ENCODE data around the gene NR1I3. TPM values are rescaled to one million over a fixed set of nuclear protein-coding genes. Genes with fewer than 3 reads are reported as not detected.

NR1I3 gene, protein sequence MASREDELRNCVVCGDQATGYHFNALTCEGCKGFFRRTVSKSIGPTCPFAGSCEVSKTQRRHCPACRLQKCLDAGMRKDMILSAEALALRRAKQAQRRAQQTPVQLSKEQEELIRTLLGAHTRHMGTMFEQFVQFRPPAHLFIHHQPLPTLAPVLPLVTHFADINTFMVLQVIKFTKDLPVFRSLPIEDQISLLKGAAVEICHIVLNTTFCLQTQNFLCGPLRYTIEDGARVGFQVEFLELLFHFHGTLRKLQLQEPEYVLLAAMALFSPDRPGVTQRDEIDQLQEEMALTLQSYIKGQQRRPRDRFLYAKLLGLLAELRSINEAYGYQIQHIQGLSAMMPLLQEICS
- total RNA-seq: not detected in 2 replicates

DNA sequence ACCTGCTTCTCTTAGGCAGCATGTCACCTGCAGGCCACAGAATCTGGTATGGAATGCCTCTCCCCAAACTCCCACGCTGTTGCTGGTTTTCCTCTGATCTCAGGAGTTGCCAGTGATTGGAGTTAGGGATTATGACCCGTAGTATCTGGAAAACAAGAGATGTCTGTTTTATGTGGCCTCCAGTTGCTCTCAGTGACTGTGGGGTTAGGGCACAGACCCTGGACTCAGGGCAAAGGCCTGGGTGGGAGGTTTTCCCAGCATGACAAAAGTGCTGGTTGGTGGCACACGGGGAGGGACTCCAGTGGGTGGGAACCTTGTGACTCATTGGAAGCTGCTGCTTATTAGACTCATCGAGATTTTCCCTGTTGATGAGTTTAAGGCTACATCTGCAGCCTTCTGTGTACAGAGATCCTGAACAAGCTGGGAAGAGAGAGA lies at the start of gene NR1I3:
TSS of gene NR1I3 (minus strand) at position 165 of the 435 bp plus-strand sequence. CDS start 1,638 bp downstream, outside the sequence.

DNA sequence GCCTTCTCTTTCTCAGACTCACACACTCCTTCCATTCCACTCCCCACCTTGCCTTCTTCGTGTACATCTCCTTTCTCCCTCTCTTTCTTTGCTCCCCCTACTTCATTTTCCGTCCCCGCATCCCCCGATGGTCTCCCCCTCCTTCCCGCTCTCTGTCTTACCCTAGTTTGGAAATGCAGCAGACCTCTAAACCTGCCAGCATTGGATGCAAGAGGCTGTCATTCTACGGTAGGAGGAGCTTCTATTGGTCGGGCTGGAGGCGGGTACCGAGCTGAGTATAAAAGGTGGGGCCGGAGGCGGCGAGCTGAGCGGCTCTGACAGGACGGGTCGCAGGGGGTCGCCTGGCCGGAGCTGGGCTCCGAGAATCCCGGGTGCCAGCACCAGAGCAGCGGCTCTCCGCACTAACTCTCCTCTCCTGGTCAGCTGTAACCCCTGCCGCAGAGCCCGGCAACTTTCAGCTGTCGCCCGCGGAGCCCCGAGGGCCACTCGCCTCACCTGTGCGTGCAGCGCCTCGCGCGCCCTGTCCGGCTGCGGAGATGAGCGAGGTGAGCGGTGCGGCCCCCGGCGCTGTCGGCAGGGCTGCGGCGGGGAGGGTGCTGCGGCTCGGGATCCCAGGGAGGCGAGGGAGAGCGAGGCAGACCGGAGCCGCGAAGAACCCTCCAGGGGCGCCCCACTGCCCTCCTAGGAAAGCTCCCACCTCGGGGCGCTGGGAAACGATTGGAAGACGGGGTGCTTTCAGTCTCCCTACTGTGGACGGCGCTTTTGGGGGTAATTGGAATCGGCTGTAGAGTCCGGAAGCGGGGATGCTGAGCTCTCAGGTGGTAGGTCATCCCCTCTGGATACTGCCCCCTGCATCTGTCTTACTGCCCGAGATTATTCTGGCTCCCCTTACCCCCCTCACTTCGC lies 20.7 kb upstream of the NR1I3 start, which contains the start of gene PCP4L1:
TSS of gene PCP4L1 (plus strand) at position 307 of the 906 bp plus-strand sequence. CDS start at position 537, 230 bp downstream.

GRCh38 chr1:161225534-161226319 lies 12.3 kb downstream of the NR1I3 start, which contains the start of gene TOMM40L:
Gene TOMM40L (plus strand): TSS chr1:161226060. CDS start chr1:161226490, 430 bp downstream.

DNA sequence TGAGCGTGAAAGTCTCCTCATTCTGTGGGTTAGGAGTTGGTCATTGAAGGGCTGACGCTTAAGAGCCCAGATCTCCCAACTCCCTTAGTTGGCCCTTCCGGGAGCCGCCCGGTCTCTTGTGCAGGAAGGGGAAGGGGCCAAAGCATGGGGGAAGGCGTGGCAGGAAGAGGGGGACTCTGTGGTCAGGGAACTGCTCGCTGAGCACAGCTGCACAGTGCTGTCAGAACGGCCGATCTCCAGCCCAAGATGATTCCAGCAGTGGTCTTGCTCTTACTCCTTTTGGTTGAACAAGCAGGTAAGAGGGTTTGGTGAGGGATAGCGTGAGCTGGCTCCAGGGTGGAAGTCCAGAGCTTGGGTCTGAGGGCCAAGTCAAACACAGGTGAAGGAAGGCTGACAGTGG lies 22.9 kb downstream of the NR1I3 start, which contains the start of gene FCER1G:
TSS of gene FCER1G (plus strand) at position 220 of the 400 bp plus-strand sequence. CDS start at position 247, 27 bp downstream.

DNA sequence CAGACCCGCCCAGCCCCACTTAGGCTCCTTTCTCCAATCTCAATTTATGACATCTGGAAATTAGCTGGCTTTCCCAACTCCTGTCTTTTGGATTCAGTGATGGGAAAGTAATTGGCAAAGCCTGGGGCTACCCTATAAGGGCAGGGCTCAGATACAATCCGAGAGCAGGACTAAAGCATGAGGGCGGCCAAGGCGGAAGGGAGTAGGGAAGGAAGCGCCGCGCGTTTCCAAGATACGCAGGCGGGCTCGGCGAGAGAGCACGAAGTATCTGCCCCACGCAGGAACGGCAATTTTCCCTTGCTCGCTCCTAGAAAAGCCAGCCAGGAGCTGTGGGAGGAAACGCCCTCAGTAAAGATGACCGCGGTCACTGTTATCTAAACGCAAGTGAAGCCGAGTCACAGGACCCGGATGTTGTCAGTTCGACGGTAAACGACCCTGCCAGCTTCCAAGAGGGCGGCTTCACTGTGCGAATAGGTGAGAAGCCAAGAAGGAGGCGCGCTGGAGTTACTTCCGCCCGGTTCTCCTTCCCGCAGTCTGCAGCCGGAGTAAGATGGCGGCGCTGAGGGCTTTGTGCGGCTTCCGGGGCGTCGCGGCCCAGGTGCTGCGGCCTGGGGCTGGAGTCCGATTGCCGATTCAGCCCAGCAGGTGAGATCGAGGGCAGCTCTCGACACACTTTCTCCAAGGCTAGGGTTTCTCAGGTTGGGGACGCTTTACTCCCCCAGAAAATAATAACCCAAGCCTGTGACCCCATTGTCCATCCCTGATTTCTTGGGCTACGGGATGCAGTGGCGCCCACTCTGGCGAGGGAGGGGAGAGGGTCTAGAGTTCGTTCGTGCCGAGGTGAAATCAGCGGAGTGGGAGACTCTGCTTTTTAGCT lies 35.9 kb downstream of the NR1I3 start, which contains the start of gene NDUFS2:
TSS of gene NDUFS2 (plus strand) at position 532 of the 877 bp plus-strand sequence. CDS start at position 551, 19 bp downstream.

GRCh38 chr1:161198897-161199431 lies 39.0 kb downstream of the NR1I3 start, which contains the start of gene ADAMTS4:
Gene ADAMTS4 (minus strand): TSS chr1:161199054. CDS start chr1:161198627, 427 bp downstream.

Other genes starting within 250 kb of the NR1I3 start
- gene F11R, start 217.1 kb downstream of the NR1I3 start, total RNA-seq: 4.2 and 11.6 TPM in 2 replicates
- 12.3 and 26.7 TPM in 2 replicates for gene TSTD1, start 199.2 kb downstream of the NR1I3 start, total RNA-seq
- 73.6 and 80.6 TPM in 2 replicates for gene USF1, start 192.2 kb downstream of the NR1I3 start, total RNA-seq
- under 0.01 TPM in 1 of 2 replicates, not detected in the other for gene ARHGAP30, start 168.3 kb downstream of the NR1I3 start, total RNA-seq
- gene NECTIN4, start 148.6 kb downstream of the NR1I3 start, total RNA-seq: 0.13 TPM in 1 of 2 replicates, not detected in the other
- gene KLHDC9, start 139.8 kb downstream of the NR1I3 start, total RNA-seq: 1.8 and 3.5 TPM in 2 replicates
- gene PFDN2, start 120.2 kb downstream of the NR1I3 start, total RNA-seq: 37.0 and 64.9 TPM in 2 replicates
- 20.6 and 23.5 TPM in 2 replicates for gene NIT1, start 120.1 kb downstream of the NR1I3 start, total RNA-seq
- 21.8 and 23.8 TPM in 2 replicates for gene DEDD, start 105.5 kb downstream of the NR1I3 start, total RNA-seq
- 129 and 141 TPM in 2 replicates for gene UFC1, start 84.2 kb downstream of the NR1I3 start, total RNA-seq
- 5.3 and 5.5 TPM in 2 replicates for gene USP21, start 78.7 kb downstream of the NR1I3 start, total RNA-seq
- gene PPOX, start 71.8 kb downstream of the NR1I3 start, total RNA-seq: 11.0 and 13.1 TPM in 2 replicates
- 12.0 and 12.7 TPM in 2 replicates for gene B4GALT3, start 60.7 kb downstream of the NR1I3 start, total RNA-seq
- 4.2 and 7.5 TPM in 2 replicates for gene ADAMTS4, start 39.1 kb downstream of the NR1I3 start, total RNA-seq
- gene NDUFS2, start 35.8 kb downstream of the NR1I3 start, total RNA-seq: 146 and 150 TPM in 2 replicates
- not detected in 2 replicates for gene FCER1G, start 22.9 kb downstream of the NR1I3 start, total RNA-seq
- gene APOA2, start 14.6 kb downstream of the NR1I3 start, total RNA-seq: not detected in 2 replicates
- gene TOMM40L, start 12.1 kb downstream of the NR1I3 start, total RNA-seq: 9.1 and 9.6 TPM in 2 replicates
- not detected in 2 replicates for gene PCP4L1, start 20.5 kb upstream of the NR1I3 start, total RNA-seq
- 1.6 and 1.7 TPM in 2 replicates for gene MPZ, start 71.8 kb upstream of the NR1I3 start, total RNA-seq
- gene SDHC, start 76.2 kb upstream of the NR1I3 start, total RNA-seq: 18.9 and 24.4 TPM in 2 replicates
- gene CFAP126, start 129.7 kb upstream of the NR1I3 start, total RNA-seq: not detected in 2 replicates

All from aortic smooth muscle cell (primary cell).